Pancreas (tissue), 10 donors: ENCODE data around the gene AP1S1. TPM values are rescaled to one million over a fixed set of nuclear protein-coding genes. Genes with fewer than 3 reads are reported as not detected.
"Not testable (repeated sequence)": the region's sequence is repeated elsewhere in the genome, so short reads cannot be mapped to it uniquely, and the experiment has no call there.

Source experiments
- ATAC-seq, 4 donors: fragments of 200-7000 bp; cut with Tn5 transposase; one replicate each; pipeline versions ENCODE4 v1.8.0 to v1.9.1; 2020; ENCODE audit warnings: mild to moderate bottlenecking in 4 of 4, moderate library complexity in 4 of 4
- DNase-seq, 6 donors: peaks; one replicate each; pipeline ENCODE4 v3.0.0-alpha.2; 2020
- FAIRE-seq: peaks from 2 replicates; lab custom pipeline; 2012; peaks lifted over from hg19 to GRCh38; lab: Jason Lieb, UNC
- H3K27ac ChIP-seq, 4 donors: fragments of 200-600 bp; sonication (generic); 1 replicate in 3 of 4; 2 replicates in 1 of 4; pipeline versions ENCODE4 v1.5.0 to v1.8.0; 2020
- H3K27me3 ChIP-seq, 4 donors: fragments of 200-600 bp; one replicate each; pipeline ENCODE4 v1.8.0; 2021
- H3K36me3 ChIP-seq, 3 donors: fragments of 200-600 bp; sonication (generic) in 1 of 3; one replicate each; pipeline versions ENCODE4 v1.5.0 to v1.8.0; 2020 to 2021
- H3K4me1 ChIP-seq, 3 donors: fragments of 200-600 bp; one replicate each; pipeline ENCODE4 v1.8.0; 2021
- H3K4me3 ChIP-seq, 4 donors: fragments of 200-600 bp; sonication (generic) in 2 of 4; one replicate each; pipeline versions ENCODE4 v1.5.0 to v1.8.0; 2020 to 2021
- H3K9me3 ChIP-seq, 4 donors: fragments of 200-600 bp; one replicate each; pipeline ENCODE4 v1.8.0; 2021
- CTCF ChIP-seq, 4 donors: fragments of 200-600 bp; sonication (generic) in 3 of 4; IDR thresholded peaks; one replicate each; pipeline versions ENCODE4 v1.5.0 to v1.8.0; 2021; ENCODE audit warnings: antibody characterized with exemption in 4 of 4
- WGBS, 2 donors: extraction: QIAGEN DNeasy Blood & Tissue Kit; methylation state at CpG; one replicate each; pipeline ENCODE4 v1.1.7; 2013; 5-methylcytosine and 5-hydroxymethylcytosine counted together
- intact Hi-C, 3 donors: fragments of 100-400 bp; cut with DNase I; formaldehyde crosslinking; loops; one replicate each; pipeline versions ENCODE4 v1.11.1 to v1.14.2; 2022
- polyA plus RNA-seq, 2 donors: library from polyadenylated mRNA; stranded (reverse); fragments of 200-250 nt; gene quantifications; one replicate each; pipeline ENCODE4 v1.2.3, GENCODE V29; 2013
- total RNA-seq, 6 donors: library from RNA; stranded (reverse); fragmentation: NEBNext Ultra II Directional in 4 of 6; extraction: Animal tissue kit (Norgen Biotek cat#: 25700) in 4 of 6; gene quantifications; one replicate each; pipeline versions ENCODE4 v1.2.1 to v1.2.4, GENCODE V29; 2021 to 2023
- donor health status: healthy with polysubstance abuse.
- donor health status: DM: no; HTN: no; CAD: no; lungs with moderate emphysema.
- donor health status: DM: no; HTN: no; CAD: no.
- donor health status: control.
- donor health status: control.
- donor health status: Bipolar disorder and iron deficiency.
- donor health status: DM: yes; HTN: yes; CAD: no.
- donor health status: DM: no; HTN: no; CAD: no.
- donor health status: DM: no; HTN: no; CAD: no.
- donor health status: DM: yes; HTN: yes; CAD: no.

Gene AP1S1
- total and polyA plus RNA-seq, 8 donors: 12.0 to 34.7 (median 19.2) TPM

DNA sequence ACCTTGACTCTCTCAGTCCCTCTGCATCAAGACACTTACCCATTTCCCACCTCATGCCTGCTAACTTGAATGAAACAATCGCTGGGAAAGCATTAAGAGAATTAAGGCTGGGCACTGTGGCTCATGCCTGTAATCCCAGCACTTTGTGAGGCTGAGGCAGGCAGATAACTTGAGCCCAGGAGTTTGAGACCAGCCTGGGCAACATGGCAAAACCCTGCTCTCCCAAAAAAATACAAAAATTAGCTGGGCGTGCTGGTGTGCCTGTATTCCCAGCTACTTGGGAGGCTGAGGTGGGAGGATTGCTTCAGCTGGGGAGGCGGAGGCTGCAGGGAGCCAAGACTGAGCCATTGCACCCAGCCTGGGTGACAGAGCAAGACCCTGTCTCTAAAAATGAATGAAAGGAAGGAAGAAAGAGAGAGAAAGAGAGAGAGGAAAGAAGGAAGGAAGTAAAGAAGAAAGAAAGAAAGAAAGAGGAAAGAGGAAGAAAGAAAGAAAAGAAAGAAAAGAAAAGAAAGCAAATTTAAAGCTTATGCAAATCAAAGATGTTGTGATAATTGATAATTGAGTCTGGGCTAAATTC lies 26.7 kb upstream of the AP1S1 start:
- FAIRE-seq (no peak), ATAC-seq (no peak), DNase-seq (no peak)
- 68 to 82% methylated on average over 3 of the region's 3 CpGs for WGBS, 2 donors
- intact Hi-C loops: no loop called here
- no peak for TF ChIP-seq CTCF (IDR thresholded peaks at IDR 0.05)
- Histone ChIP-seq H3K36me3 (no peaks in the 10 kb centered on the region), H3K4me1 (no peaks in the 10 kb centered on the region), H3K27ac (no peak overlapping the region), H3K4me3 (peak overlapping the region in 1 of 4 donors; percentile 18), H3K27me3 (no peaks in the 10 kb centered on the region), H3K9me3 (no peaks in the 10 kb centered on the region)

DNA sequence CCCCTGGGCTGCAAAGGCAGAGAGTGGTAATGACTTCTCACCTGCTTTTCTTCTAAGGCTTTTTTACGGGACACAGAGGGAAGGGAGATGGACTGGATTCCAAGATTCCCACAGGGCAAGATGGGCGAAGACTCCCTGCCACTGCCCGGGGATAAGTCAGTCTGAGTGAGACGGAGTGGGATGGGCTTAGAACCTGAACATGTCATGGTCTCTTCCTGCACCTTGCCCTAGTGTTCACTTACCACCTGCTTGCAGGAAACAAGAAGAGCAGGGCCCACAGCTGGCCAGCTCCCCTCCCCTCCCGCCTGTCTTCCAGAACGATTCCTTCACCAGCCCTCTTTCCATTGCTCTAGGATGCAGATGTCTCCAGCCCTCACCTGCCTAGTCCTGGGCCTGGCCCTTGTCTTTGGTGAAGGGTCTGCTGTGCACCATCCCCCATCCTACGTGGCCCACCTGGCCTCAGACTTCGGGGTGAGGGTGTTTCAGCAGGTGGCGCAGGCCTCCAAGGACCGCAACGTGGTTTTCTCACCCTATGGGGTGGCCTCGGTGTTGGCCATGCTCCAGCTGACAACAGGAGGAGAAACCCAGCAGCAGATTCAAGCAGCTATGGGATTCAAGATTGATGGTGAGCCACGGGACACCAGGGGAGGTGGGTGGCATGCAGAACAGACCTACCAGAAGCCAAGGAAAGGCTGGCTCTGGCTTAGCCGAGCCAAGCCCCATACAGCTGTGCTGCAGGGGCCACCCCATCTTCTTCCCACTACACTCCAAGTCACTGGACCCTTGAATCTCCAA lies 26.0 kb upstream of the AP1S1 start:
- WGBS, 2 donors: 63 to 77% methylated on average over 14 of the region's 14 CpGs
- H3K27ac ChIP-seq: no peak overlapping the region
- H3K9me3 ChIP-seq: no peaks in the 10 kb centered on the region
- no peak for ATAC-seq
- no peak overlapping the region for H3K4me3 ChIP-seq
- H3K36me3 ChIP-seq: no peaks in the 10 kb centered on the region
- H3K4me1 ChIP-seq: no peaks in the 10 kb centered on the region
- TF ChIP-seq CTCF (IDR thresholded peaks at IDR 0.05): no peak
- intact Hi-C loops: no loop called here
- FAIRE-seq: no peak
- H3K27me3 ChIP-seq: no peaks in the 10 kb centered on the region
- DNase-seq: no peak

DNA sequence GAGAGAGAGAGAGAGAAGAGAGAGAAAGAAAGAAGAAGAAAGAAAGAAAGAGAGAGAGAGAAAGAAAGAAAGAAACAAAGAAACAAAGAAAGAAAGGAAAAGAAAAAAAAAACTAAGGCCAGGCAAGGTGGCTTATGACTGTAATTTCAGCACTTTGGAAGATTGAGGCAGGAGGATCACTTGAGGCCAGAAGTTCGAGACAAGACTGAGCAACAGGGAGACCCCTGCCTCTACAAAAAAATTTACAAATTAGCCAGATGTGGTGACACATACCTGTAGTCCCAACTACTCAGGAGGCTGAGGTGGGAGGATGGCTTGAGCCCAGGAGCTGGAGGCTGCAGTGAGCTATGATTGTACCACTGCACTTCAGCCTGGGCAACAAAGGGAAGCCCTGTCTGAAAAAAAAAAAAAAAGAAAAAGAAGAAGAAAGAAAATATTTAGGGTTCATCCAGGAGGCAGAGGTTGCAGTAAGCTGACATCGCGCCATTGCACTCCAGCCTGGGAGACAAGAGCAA lies 24.6 kb upstream of the AP1S1 start:
- no peaks in the 10 kb centered on the region for H3K9me3 ChIP-seq
- no peak overlapping the region for H3K4me3 ChIP-seq
- no peak overlapping the region for H3K27ac ChIP-seq
- 82 to 83% methylated on average over 3 of the region's 3 CpGs for WGBS, 2 donors
- FAIRE-seq (no peak), ATAC-seq (no peak), DNase-seq (no peak)
- H3K36me3 ChIP-seq: no peaks in the 10 kb centered on the region
- H3K27me3 ChIP-seq: no peaks in the 10 kb centered on the region
- intact Hi-C loops: no loop called here
- no peak for TF ChIP-seq CTCF (IDR thresholded peaks at IDR 0.05)
- no peaks in the 10 kb centered on the region for H3K4me1 ChIP-seq

GRCh38 chr7:101132626-101133600 lies 21.4 kb upstream of the AP1S1 start:
- intact Hi-C loops, H3K27ac ChIP-seq, H3K9me3 ChIP-seq, H3K27me3 ChIP-seq, FAIRE-seq, ATAC-seq, H3K4me1 ChIP-seq, H3K4me3 ChIP-seq, H3K36me3 ChIP-seq, DNase-seq: not testable (repeated sequence)
- WGBS, 2 donors: 74 to 82% methylated on average over 18 of the region's 18 CpGs
